Nephron (organoid): ENCODE results near the gene TNFAIP1.

Experiments
- H3K27ac Mint-ChIP-seq, 3 experiments: 2 replicates each; pipeline ENCODE4 v1.8.0; 2020; ENCODE audit warnings: mixed read lengths in 3 of 3, mild to moderate bottlenecking in 2 of 3, moderate library complexity in 1 of 3
- H3K27me3 Mint-ChIP-seq: 2 replicates; pipeline ENCODE4 v1.8.0; 2021; ENCODE audit warnings: low read depth, mild to moderate bottlenecking, moderate library complexity, mixed read lengths
- H3K36me3 Mint-ChIP-seq: 2 replicates; pipeline ENCODE4 v1.8.0; 2020; ENCODE audit warnings: low read depth, mixed read lengths
- H3K4me1 Mint-ChIP-seq: 2 replicates; pipeline ENCODE4 v1.8.0; 2020; ENCODE audit warnings: mixed read lengths
- H3K4me3 Mint-ChIP-seq, 3 experiments: 2 replicates each; pipeline ENCODE4 v1.8.0; 2020; ENCODE audit warnings: mild to moderate bottlenecking in 3 of 3, mixed read lengths in 3 of 3, moderate library complexity in 2 of 3
- H3K9me3 Mint-ChIP-seq: 2 replicates; pipeline ENCODE4 v1.8.0; 2020; ENCODE audit warnings: mixed read lengths
- TF ChIP-seq, protein P1 (sequence below), 3 experiments: fragments of 200-600 bp; sonication (generic); IDR thresholded peaks; one replicate each; pipeline ENCODE4 v1.5.0; 2021; ENCODE audit warnings: antibody characterized with exemption in 3 of 3; ENCODE audit not compliant: unreplicated experiment in 3 of 3

Gene TNFAIP1

DNA sequence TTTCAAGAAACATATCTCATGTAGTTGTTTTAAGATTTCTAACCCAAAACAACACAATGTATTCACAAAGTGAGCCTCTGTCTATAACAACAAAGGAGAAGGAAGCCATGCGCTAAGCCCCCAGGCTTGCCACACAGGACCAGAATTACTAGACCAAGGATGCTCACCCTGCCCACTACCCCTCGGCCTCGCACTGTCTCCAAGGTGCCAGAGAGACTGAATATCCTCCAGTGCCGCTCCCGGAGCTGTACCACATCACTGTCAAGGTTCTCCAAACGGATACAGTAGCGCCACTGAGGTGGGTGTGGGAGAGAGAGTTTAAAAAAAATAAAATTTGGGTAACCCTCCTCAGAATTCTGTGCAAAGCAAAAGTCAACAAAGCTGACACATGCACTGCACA, 14.7 kb downstream of the TNFAIP1 start:
- TF ChIP-seq, protein P1, sequence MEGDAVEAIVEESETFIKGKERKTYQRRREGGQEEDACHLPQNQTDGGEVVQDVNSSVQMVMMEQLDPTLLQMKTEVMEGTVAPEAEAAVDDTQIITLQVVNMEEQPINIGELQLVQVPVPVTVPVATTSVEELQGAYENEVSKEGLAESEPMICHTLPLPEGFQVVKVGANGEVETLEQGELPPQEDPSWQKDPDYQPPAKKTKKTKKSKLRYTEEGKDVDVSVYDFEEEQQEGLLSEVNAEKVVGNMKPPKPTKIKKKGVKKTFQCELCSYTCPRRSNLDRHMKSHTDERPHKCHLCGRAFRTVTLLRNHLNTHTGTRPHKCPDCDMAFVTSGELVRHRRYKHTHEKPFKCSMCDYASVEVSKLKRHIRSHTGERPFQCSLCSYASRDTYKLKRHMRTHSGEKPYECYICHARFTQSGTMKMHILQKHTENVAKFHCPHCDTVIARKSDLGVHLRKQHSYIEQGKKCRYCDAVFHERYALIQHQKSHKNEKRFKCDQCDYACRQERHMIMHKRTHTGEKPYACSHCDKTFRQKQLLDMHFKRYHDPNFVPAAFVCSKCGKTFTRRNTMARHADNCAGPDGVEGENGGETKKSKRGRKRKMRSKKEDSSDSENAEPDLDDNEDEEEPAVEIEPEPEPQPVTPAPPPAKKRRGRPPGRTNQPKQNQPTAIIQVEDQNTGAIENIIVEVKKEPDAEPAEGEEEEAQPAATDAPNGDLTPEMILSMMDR (IDR thresholded peaks at IDR 0.05; ENCODE audit: unreplicated experiment in 3 of 3): no peak
- Mint-ChIP-seq H3K27ac (no peak overlapping the region), H3K4me1 (no peaks in the 10 kb centered on the region), H3K36me3 (peaks cover 74% of the 10 kb centered on the region), H3K9me3 (no peaks in the 10 kb centered on the region), H3K4me3 (no peak overlapping the region), H3K27me3 (no peaks in the 10 kb centered on the region)

DNA sequence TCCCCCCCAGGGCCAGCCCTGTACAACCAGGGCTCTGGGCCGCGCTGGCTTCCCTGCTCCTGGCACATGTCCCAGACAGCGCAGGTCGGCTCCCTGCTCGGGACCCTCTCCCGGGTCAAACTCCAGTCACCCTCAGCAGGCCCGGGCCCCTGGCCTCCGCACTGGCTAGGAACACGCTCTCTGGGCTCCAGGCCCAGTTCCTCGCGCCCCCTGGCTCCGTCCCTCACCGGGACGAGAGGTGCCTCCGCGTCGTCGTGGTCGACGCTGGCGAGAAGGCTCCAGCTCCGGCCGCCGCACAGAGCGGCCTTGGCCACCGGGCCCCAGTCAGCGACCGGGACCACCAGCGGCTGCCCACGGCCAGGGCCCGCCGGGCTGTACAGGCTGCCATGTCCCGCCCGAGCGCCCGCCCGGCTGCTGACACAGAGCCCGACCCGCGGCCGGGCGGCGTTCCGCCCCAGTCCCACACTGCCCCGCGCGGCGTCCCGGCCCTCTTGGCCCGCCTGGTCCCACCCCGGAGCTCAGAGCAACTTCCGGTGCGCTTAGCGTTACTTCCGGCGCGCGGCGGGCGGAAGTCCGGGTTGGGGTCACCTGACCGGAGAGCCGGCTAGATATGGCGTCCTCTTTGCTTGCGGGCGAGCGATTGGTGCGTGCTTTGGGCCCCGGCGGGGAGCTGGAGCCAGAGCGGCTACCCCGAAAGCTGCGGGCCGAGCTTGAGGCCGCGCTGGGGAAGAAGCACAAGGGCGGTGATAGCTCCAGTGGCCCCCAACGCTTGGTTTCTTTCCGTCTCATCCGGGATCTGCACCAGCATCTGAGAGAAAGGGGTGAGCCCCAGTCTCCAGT, 21.7 kb downstream of the TNFAIP1 start, which contains the start of gene POLDIP2:
TSS of gene POLDIP2 (minus strand) at position 467 of the 840 bp plus-strand sequence. CDS start at position 388, 79 bp downstream.
- no peaks in the 10 kb centered on the region for H3K27me3 Mint-ChIP-seq
- peaks cover 25% of the 10 kb centered on the region for H3K4me1 Mint-ChIP-seq
- H3K4me3 Mint-ChIP-seq: peak within 1 kb of the TSS; percentile 92 to 97 (median 93)
- H3K36me3 Mint-ChIP-seq: peaks cover 51% of the 10 kb centered on the region
- TF ChIP-seq, protein P1 (IDR thresholded peaks at IDR 0.05; ENCODE audit: unreplicated experiment in 3 of 3): no peak
- peak within 1 kb of the TSS; percentile 70 to 84 (median 74) for H3K27ac Mint-ChIP-seq
- no peaks in the 10 kb centered on the region for H3K9me3 Mint-ChIP-seq

- no peaks in the 10 kb centered on the region for H3K9me3 Mint-ChIP-seq
- peaks cover 49% of the 10 kb centered on the region for H3K36me3 Mint-ChIP-seq
- H3K27ac Mint-ChIP-seq: peak overlapping the region; percentile 48 to 84 (median 74)
- no peaks in the 10 kb centered on the region for H3K27me3 Mint-ChIP-seq
- peak overlapping the region; percentile 92 to 97 (median 93) for H3K4me3 Mint-ChIP-seq
- TF ChIP-seq, protein P1 (IDR thresholded peaks at IDR 0.05; ENCODE audit: unreplicated experiment in 3 of 3): no peak
- H3K4me1 Mint-ChIP-seq: peaks cover 25% of the 10 kb centered on the region
Observed at GRCh38 chr17:28357901-28358197, 22.3 kb downstream of the TNFAIP1 start.

DNA sequence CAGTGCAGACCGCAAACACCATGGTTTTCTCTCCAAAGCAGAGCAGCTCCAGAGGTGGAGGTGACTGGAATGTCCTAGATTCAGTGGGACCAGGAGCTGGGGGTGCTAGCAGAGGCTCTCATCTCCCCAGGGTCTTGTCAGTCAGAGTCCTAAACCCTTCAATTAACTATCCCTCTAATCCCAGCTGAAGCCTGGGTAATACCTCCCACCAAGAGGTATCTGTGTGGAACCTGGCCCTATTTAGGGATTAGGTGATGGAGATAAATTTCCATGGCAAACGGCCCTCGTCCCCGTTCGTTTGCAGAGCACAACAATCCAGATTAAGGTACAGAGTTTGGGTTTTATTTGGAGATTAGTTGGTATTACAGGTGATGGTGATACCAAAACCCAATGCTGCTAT, 27.6 kb downstream of the TNFAIP1 start:
- no peaks in the 10 kb centered on the region for H3K27me3 Mint-ChIP-seq
- no peak overlapping the region for H3K4me3 Mint-ChIP-seq
- TF ChIP-seq, protein P1 (IDR thresholded peaks at IDR 0.05; ENCODE audit: unreplicated experiment in 3 of 3): no peak
- peaks cover 3% of the 10 kb centered on the region for H3K4me1 Mint-ChIP-seq
- H3K27ac Mint-ChIP-seq: no peak overlapping the region
- H3K36me3 Mint-ChIP-seq: peaks cover 26% of the 10 kb centered on the region
- no peaks in the 10 kb centered on the region for H3K9me3 Mint-ChIP-seq

GRCh38 chr17:28363776-28364650, 28.5 kb downstream of the TNFAIP1 start:
- Mint-ChIP-seq H3K4me1 (no peaks in the 10 kb centered on the region), H3K9me3 (no peaks in the 10 kb centered on the region), H3K36me3 (peaks cover 24% of the 10 kb centered on the region), H3K4me3 (no peak overlapping the region), H3K27ac (no peak overlapping the region), H3K27me3 (no peaks in the 10 kb centered on the region)
- TF ChIP-seq, protein P1 (IDR thresholded peaks at IDR 0.05; ENCODE audit: unreplicated experiment in 3 of 3): no peak
